Pons (tissue), 1 donor: ENCODE data around the gene GIN1.
"Not testable (repeated sequence)": the region's sequence is repeated elsewhere in the genome, so short reads cannot be mapped to it uniquely, and the experiment has no call there.

ENCODE experiments used
- DNase-seq: peaks from one replicate; pipeline ENCODE4 v3.0.0-alpha.2; 2016; ENCODE audit warnings: low spot score

Gene GIN1

DNA sequence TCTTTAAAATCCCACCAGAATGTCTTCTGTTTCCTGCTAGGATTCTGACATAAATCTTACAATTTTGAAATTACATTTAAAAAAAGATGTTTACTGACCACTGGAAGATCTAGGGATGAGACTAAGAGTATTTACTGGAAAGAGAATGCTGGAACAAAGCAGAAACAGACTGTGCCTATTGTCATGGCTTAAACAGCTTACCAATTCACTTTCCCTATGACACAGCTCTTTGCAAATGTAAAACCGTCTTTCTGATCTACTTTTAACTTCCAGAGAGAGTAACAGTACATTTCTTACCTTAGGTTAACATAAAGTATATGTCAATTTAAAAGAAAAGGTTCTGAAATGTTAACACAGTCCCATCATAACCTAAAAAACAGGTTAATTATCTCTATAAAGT is 10.7 kb downstream of the GIN1 start:
- peak; percentile 76 for DNase-seq

GRCh38 chr5:103108086-103108485 is 11.9 kb downstream of the GIN1 start:
- DNase-seq = no peak

DNA sequence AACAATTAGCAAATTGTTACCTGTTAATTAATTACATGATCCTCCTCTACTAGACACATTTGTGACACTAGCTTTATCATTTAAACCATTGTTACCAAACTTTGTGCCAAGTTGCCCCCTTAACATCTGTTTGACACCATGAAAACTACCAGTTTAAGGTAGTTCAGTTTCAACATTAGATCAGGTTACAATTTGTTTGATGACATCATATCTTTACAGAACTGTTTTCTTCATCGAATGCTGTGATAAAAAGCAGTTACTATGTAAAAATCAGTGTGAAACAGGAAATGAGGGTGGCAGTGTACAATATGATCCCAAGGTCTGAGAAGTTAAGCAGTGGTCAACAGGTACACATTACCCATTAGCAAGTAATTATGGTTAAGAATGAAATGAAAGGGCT is 17.7 kb downstream of the GIN1 start:
- DNase-seq = no peak

GRCh38 chr5:103101079-103101750 is 18.7 kb downstream of the GIN1 start:
- DNase-seq = peak; percentile 27

DNA sequence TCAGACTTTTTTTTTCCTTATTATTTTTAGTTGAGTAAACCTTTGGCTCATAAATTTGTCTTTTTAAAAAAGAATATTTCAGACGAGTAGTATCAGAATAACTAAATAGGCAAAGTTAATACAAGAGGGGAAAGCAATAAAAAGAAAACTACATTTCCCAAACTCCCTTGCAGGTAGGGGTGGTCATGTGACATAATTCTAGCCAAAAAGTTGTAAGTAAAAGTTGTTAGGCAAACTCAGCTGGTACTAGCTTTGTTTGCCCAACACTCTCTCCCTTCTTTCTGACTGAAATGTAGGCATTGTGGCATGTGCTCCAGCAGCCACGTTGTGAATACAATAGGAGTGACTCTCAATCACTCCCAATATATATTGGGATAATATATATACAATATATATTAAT is 20.9 kb downstream of the GIN1 start:
- no peak for DNase-seq

DNA sequence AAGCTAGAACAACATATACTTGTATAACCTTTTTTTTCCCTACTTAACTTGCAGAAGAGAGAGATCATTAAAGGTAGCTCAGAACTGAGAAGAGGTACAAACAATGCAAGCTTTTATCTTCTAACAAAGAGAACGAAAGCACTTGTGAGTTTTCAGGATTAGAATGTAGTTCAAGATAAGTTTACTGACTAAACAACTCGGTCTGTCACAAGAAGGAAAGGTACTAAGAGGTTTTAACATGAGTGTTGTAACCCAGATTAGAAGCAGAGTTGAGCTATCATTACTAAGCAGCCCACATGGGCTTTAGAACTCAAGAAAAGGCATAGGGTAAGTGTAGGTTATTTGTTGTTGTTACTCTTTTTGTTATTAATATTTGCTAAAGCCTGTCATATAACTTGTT is 25.2 kb downstream of the GIN1 start:
- DNase-seq = no peak

DNA sequence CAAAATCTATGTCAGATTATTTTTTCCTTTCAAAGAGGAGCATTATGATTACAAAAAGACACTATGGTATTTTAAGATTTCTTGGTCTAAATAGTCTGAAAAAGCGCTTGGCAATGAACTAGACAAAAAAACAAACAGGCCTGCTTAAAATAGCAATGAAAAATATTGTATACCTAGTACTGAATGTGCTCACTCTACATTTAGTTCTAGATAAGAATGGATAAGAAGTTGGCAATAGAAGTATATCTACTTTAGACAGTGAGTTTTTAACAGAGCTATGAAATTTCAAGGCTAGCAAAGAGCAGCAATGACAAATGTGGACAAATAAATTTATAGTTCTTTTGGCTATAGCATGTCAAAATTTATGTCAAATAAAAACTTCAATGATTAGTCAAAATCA is 26.2 kb downstream of the GIN1 start:
- no peak for DNase-seq

GRCh38 chr5:103092676-103093075 is 27.3 kb downstream of the GIN1 start:
- no peak for DNase-seq

- no peak for DNase-seq
These were observed 29.1 kb downstream of the GIN1 start for GRCh38 chr5:103090791-103091190.

GRCh38 chr5:103089272-103089671 is 30.7 kb downstream of the GIN1 start:
- DNase-seq = no peak

DNA sequence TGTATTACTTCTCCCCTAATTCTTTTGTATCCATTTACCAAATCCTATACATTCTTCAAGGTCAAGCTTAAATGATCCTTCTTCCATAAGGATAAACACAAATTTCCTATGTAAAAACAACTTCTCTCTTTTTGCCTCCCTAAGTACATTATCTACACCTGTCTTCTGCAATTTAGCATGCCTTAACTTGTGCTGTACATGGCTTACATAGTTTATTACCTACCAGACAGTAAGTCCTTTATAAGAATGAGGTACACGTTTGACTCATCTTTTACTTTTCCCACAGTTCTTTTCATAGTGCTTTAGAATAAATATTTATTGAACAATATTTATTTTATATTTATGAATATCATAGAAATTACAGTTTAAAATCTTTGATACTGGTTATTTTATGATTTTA is 33.4 kb downstream of the GIN1 start:
- no peak for DNase-seq

- no peak for DNase-seq
These were observed 40.1 kb downstream of the GIN1 start for GRCh38 chr5:103079796-103080195.

- DNase-seq = no peak
These were observed 44.5 kb downstream of the GIN1 start for GRCh38 chr5:103075442-103075841.

- DNase-seq = not testable (repeated sequence)
These were observed 46.4 kb downstream of the GIN1 start for GRCh38 chr5:103073500-103073899.

DNA sequence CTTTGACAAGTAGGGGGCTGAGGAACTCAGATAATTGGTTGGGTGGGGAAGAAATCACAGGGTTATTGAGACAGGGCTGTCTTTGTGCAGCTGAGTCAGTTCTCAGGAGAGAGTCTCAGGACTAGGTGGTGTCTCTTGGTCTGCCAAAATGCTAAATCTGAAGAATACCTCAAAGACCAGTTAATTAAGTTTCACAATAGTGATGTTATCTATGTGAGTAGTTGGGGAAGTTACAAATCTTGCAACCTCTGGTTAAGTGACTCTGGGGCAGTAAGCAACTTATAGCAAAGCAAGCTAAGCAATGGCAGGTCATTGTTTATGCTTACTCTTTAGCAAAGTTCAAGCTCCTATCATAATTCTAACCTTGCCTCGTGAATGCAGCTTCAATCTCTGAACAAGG is 53.6 kb downstream of the GIN1 start:
- no peak for DNase-seq

GRCh38 chr5:103060424-103060954 is 59.4 kb downstream of the GIN1 start:
- DNase-seq = no peak

DNA sequence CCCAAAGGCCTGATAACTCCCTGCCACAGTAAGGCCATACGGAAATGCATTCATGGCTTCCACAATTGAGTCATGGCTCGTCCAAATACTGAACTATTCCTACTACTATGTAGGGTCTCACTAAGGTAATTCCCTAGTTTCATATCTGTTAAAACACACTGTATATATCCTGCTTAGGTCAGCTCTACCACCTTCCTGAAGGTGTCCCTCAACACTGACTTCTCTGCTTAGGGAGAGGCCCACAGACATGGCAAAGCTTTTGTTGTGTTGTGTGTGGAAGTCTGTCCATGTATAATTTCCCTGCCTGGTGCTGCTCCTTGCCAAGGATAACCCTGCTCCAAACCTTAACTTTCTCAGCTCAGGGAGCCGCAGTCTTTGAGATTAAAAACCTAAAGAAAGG is 60.4 kb downstream of the GIN1 start:
- no peak for DNase-seq

- no peak for DNase-seq
These were observed 62.5 kb downstream of the GIN1 start for GRCh38 chr5:103057208-103058130.

DNA sequence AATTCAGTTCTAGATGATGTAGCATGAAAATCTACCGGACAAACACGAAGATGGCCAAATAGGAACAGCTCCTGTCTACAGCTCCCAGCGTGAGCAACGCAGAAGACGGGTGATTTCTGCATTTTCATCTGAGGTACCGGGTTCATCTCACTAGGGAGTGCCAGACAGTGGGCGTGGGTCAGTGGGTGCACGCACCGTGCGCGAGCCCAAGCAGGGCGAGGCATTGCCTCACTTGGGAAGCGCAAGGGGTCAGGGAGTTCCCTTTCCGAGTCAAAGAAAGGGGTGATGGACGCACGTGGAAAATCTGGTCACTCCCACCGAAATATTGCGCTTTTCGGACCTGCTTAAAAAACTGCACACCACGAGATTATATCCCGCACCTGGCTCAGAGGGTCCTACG is 73.2 kb downstream of the GIN1 start:
- DNase-seq = not testable (repeated sequence)

- DNase-seq = peak; percentile 48
These were observed 78.8 kb downstream of the GIN1 start for GRCh38 chr5:103041071-103041676.

- no peak for DNase-seq
These were observed 82.1 kb downstream of the GIN1 start for GRCh38 chr5:103037673-103038455.

GRCh38 chr5:103036601-103037000 is 83.3 kb downstream of the GIN1 start:
- no peak for DNase-seq
